ENCODE results near the gene SOBP. TPM values are rescaled to one million over a fixed set of nuclear protein-coding genes. Genes with fewer than 3 reads are reported as not detected.

The SOBP gene
- total RNA-seq, 1 donor from 2014 or later: 0.27 TPM

DNA sequence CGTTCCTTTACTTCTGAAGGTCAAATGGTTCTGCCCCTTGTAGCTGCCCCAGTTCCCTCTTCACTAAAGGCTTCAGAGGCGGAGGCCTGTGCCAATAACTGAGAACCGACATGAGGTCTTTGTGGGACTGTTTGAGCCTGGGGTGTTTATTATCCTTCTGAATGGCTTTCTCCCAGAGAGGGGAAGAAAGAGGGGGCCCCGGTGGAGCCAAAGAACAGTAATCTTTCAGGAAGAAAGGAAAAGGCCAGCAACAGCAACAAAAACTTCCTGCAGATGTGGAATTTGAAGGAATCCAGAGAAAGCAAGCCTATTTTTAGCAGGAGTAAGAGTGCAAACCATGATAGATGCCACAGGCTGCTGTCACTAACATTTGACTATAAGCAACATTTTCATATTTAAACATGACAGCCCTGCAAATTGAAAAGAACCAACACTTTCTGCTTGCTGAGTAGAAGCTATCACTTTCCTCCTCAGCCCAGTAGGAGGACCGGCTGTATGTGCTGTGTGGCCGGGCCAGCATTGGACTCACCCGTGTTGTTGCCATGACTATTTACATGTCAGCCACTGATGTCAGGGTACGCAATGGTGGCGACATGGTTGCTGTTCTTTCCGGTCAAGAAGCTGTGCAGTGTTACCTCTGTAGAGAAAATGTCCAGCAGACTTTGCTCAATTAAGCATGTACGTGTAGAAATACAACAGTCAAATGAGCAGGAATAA, 121.3 kb downstream of the SOBP start:
- intact Hi-C loops (cut with micrococcal nuclease): no loop called here

DNA sequence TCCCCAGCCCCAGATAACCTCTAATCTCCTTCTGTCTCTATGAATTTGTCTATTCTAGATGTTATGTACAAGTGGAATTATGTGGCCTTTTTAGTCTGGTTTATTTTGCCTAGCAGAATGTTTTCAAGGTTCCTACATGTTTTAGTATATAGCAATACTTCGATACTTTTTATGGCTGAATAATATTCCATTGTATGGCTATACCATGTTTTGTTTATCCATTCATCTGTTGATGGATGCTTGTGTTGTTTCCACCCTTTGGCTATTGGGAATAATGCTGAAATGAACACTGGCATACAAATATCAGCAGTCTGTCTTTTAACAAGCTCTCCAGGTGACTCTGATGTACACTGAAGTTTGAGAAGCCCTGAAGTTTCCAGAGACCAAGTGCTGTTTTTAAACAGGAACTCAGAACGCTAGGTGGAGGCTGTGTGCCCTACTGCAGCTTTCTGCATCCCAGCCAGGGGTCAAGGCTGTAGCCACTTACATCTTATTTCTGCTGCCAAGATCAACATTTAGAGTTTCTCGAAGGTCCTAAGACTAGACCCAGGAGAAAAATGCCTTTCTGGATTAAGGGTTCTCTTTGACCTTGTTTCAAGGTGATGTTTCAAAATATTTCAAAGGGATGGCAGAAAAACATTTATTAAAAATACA, 123.0 kb downstream of the SOBP start:
- intact Hi-C loops (cut with micrococcal nuclease): no loop called here

- intact Hi-C loops (cut with micrococcal nuclease): no loop called here
These were observed 123.9 kb downstream of the SOBP start for GRCh38 chr6:107613651-107614379.

DNA sequence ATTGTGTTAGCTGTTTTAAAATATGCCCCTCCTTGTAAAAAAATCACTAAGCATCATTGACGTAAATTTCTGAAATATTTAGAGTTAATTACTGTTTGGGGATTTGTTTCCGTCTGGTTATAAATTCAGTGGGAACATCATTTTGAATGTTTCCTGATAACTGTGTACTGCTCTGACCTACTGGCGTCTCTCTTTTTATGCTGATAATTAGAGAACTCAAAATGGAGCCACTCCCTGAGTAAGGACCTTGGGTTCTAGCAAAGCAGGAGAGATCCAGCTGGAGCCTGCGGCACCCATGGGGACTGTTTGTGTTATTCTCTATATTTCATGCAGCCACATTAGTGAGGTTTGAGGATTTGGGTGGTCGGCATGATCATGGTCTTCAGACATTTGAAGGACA, 124.9 kb downstream of the SOBP start:
- intact Hi-C loops (cut with micrococcal nuclease): no loop called here

- intact Hi-C loops (cut with micrococcal nuclease): no loop called here
These were observed 126.9 kb downstream of the SOBP start for GRCh38 chr6:107616775-107617174.

DNA sequence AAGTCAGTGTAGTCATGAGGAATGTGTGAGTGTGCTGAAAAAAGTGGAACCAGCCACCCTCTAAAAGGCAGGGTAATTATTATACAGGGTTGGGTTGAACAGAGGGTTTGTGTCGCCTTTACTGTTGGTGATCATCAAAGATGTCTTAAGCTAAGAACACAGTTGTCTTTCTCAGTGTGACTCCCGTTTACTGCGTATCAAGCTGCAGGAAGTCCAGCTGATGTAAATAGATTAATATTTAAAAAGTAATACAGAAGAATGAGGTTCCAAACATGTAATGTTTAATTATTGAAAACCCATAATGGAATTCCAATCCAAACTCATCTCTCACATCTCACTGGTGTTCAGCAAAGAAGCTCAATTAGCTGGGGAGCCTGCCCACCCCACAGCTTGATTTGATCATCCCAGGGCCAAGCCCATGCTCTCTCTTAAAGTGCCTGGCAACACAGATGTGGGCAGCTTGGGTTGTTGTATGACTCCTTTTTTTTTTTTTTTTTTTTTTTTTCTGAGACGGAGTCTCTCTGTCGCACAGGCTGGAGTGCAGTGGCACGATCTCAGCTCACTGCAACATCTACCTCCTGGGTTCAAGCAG, 127.5 kb downstream of the SOBP start:
- intact Hi-C loops (cut with micrococcal nuclease): no loop called here

DNA sequence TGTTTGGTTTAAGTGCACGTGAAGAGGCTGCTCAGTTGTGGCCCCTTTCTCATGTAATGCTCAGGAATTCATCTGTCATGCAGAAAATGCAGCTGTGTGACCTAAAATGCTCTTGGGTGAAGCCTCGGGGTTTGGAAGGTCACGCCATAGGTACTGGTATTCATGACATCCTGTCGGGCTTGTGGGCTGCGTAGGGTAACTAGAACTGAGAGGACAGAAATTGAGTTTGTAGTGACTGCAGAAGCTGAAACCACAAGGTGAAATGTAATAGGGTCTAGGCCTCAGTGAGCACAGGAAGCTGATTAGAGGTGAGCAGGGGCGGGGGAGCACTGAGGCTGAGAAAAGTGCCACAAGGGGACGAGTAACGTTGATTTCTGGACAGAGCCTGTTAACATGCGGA, 128.8 kb downstream of the SOBP start:
- intact Hi-C loops (cut with micrococcal nuclease): loop anchor here (2.0 kb wide), 1 partner anchor 38 kb away; no protein-coding TSS in a partner anchor

DNA sequence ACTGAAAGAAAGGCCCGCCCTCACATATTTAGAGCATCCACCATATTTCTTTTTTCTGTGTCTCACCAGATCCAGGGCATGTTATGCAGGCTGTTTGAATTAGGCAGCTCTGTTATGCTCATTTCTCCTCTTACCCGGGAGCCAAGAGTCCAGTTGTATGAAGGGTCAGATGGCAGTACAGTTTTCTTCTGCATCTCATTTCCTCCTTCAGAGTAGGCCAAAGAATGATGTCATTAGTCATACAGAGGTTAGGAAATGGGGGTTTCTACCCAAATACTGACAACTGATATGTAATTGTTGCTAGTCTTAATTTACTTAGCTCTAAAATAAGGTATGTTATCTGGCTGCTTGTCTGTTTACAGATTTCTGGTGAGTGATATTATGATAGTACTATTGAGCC, 130.8 kb downstream of the SOBP start:
- intact Hi-C loops (cut with micrococcal nuclease): no loop called here

GRCh38 chr6:107621229-107621937, 131.5 kb downstream of the SOBP start:
- intact Hi-C loops (cut with micrococcal nuclease): no loop called here

GRCh38 chr6:107622269-107622668, 132.4 kb downstream of the SOBP start:
- intact Hi-C loops (cut with micrococcal nuclease): no loop called here

DNA sequence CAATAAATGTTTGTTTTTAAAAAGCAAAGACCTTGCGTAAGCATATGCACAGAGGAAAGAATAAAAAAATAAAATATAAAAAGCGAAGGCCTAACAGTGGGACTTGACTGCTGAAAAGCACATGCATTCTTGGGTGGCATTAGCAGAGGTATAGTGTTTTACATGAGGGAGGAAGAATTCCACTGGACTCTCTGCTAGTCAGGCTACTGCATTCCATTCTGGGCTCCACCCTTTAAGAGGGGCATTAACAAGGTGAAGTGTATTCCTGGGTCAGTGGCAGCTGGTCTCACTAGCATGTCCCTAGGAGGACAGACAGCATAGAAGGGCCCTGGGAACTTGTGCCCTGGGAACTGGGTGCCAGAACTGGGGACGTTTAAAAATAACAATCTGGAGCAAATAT, 134.1 kb downstream of the SOBP start:
- intact Hi-C loops (cut with micrococcal nuclease): no loop called here

- intact Hi-C loops (cut with micrococcal nuclease): no loop called here
These were observed 134.6 kb downstream of the SOBP start for GRCh38 chr6:107624541-107624940.

DNA sequence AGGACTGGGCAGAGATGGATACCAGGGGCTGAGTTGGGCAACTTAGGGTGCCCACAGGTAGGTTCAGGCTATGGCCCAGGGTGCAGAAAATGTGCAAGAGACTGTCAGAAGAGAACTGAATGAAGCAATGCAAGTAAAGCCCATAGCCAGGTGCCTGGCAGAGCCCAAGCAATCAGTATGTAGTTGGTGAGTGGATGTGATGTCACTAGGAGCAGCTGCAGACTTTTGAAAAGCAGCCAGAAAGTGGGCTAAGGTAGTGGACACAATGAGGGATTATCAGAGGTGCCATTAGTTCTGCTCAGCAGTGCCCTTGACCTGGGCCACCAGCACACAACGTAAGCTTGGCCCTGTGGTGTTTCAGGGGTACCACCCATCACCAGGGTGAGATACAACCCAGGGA, 135.3 kb downstream of the SOBP start:
- intact Hi-C loops (cut with micrococcal nuclease): no loop called here

DNA sequence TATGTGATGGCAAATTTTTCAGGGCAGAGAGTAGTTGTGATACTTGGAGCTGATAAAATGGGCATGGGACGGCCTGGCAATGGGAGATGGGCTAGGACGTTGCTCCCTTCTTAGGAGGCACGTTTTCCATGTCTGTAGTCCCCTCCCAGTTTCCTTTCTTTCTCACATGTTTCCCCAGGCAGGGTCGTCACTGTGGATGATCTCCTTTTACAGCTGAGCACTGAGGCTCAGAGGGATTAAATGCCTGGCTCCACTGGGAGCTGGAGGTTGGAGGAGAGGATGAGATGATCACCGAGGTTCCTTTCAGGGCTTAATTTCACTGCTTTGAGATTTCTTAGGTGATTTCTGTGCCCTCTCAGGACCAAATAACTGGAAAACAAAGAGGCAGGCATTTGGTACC, 136.7 kb downstream of the SOBP start:
- intact Hi-C loops (cut with micrococcal nuclease): no loop called here

GRCh38 chr6:107627969-107628368, 138.1 kb downstream of the SOBP start:
- intact Hi-C loops (cut with micrococcal nuclease): no loop called here

- intact Hi-C loops (cut with micrococcal nuclease): no loop called here
These were observed 139.0 kb downstream of the SOBP start for GRCh38 chr6:107628878-107629277.

DNA sequence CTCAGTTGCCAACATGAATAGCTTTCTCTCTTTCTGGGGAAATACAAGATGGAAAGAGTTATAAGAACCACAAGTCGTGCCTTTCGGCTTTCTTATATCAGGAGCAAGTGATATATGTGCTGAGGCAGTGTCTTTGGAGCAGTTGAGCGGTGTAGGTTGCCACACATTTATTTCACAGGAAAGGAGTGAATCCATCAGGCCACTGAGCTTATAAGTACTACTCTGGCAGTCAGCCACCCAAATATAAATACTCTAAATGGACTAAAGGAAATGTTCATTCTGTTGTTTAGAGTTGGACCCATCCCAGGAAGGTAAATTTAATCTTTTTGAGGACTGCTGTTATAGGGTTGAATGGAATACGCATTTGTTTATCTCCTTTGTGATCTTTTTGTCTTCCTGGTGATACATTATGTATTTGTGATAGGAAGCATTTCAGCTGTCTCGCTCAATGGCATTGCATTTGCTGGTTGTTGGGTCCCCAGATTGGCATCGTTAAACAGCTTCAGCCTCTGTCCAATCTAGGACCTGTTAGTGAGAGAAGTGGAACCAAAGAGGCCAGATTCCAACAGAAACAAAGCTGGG, 139.7 kb downstream of the SOBP start:
- intact Hi-C loops (cut with micrococcal nuclease): loop anchor here (10.0 kb wide), 1 partner anchor 525 kb away; no protein-coding TSS in a partner anchor

GRCh38 chr6:107630348-107630977, 140.5 kb downstream of the SOBP start:
- intact Hi-C loops (cut with micrococcal nuclease): loop anchor here (10.0 kb wide), 1 partner anchor 524 kb away; no protein-coding TSS in a partner anchor

DNA sequence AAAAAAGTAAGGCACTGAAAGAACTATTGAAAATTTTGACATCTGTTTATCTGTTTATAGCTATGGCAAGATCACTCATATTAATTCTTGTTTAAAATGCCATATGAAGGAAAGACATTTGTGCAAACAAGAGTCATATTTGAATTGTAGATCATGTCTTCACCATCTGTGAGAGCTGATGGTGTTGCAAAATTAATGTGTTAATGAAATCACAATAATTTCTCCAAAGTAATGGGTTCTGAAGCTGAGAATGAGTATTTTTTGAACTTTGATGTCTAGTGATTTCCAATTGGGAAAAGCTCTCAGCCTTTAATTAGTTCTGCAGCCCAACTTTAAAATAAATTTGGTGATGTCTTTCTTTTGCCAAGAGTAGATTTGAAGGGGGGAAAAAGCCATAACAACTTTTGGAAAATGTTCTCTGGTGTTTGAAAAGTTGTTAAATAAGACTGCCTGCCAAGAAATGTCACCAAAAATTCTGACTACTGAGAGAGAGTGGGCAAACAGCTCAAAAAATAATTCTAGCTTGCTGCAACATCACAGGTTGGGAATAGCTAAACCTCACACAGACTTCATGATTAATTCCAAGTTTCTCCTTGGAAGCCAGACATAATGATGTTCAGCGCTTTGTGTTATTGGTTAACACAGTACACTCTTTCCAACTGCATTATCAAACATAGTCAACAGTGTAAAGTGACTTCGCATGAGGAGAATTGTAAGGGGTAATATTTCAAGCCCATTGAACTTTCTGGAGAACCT, 142.6 kb downstream of the SOBP start:
- intact Hi-C loops (cut with micrococcal nuclease): loop anchor here (10.0 kb wide), 1 partner anchor 522 kb away; no protein-coding TSS in a partner anchor

All from T-helper 1 cell treated with Interleukin-12 subunit alpha and Interleukin-12 subunit beta and Interleukin-4 antibody, amounts not matched to agents 30 ng/mL and 1 ng/mL, for 36 hours (primary cell).